HG03097 (cell line): ENCODE measurements around the gene CPE.
"Not testable (repeated sequence)": the region's sequence is repeated elsewhere in the genome, so short reads cannot be mapped to it uniquely, and the experiment has no call there.

ENCODE experiments used
- ATAC-seq: cut with Tn5 transposase; IDR thresholded peaks from one replicate; pipeline ENCODE4 v1.9.1; 2021; ENCODE audit not compliant: unreplicated experiment, low FRiP score

Gene CPE

DNA sequence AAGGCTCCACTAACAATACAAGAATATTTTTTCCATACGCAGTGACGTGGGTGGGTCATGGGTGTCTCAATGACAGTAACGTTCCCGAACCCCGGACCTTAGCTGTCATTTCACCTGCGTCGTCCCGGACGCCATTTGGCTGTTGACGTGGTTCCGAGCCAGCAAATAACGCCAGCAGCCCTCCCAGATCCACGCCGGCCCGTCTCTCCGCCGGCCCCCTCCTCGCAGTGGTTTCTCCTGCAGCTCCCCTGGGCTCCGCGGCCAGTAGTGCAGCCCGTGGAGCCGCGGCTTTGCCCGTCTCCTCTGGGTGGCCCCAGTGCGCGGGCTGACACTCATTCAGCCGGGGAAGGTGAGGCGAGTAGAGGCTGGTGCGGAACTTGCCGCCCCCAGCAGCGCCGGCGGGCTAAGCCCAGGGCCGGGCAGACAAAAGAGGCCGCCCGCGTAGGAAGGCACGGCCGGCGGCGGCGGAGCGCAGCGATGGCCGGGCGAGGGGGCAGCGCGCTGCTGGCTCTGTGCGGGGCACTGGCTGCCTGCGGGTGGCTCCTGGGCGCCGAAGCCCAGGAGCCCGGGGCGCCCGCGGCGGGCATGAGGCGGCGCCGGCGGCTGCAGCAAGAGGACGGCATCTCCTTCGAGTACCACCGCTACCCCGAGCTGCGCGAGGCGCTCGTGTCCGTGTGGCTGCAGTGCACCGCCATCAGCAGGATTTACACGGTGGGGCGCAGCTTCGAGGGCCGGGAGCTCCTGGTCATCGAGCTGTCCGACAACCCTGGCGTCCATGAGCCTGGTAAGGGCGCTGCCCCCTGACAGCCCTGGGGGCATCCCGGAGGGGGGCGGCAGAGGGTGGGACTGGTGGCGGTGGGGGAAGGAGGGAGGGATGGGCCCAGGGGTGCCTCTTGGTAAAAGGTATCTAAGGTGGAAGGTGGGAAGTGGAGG lies at the start of gene CPE:
TSS of gene CPE (plus strand) at position 264 of the 933 bp plus-strand sequence. CDS start at position 478, 214 bp downstream.
- ATAC-seq = peak; percentile 93

DNA sequence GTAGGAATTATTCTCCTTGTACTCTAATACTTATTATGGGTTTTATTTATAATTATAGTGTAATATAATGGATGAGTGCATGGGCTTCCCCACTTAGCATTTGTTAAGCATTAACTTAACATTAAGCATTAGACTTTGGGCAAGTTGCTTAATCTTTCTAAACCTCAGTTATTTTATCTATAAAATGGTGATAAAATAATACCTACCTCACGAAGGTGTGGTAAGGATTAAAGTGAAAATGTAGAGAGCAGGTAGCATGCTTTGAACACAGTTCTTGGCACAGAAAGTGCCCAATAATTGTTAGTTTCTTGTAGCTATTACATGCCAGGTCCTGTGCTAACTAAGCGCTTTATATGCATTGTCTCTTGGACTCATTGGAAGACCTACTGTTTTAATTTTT lies 48.7 kb upstream of the CPE start:
- no peak for ATAC-seq

DNA sequence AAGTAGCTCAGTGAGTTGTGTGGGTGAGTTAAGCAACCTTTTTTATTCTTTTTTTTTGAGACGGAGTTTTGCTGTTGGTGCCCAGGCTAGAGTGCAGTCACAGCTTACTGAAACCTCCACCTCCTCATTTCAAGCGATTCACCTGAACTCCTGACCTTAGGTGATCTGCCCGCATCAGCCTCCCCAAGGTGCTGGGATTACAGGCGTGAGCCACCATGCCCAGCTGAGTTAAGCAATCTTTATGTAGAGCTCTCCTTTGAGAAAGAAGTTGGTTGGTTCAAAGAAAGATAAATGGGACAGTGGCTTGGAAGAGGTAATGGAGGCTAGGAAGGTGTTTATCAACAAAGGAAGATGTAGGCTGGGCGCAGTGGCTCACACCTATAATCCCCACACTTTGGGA lies 48.1 kb upstream of the CPE start:
- no peak for ATAC-seq

DNA sequence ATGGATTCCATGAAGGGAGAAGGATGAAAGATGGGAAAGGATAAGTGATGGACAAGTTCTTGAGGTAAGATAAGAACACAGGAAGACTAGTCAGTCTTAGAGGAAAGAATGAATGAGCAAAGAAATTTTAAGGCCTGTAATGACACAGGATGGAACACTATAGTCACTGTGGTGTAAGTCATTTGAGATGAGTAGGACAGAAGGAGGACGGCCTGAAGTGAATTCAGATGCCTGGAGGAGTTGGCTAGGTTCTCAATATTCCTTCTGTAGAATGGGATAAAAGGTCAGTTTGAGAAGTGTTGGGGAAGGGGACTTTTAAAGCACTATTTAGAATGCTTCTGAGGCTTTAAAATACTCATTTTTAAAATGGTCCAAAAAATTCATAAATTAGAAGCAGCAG lies 47.4 kb upstream of the CPE start:
- ATAC-seq = no peak

DNA sequence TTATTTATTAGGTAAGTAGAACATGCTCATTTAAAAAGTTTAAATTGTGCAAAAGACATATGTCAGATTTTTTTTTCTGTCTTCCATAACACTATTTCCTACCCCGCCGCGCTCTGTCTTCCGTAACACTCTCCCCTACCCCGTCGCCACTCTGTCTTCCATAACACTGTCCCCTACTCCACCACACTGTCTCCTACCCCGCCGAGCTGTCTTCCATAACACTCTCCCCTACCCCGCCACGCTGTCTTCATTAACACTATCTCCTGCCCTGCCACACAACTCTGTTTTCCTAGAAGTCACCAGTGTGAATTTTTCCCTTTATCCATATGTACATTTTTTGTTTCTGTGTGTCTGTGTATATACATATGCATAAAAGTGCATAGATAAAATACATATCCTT lies 47.0 kb upstream of the CPE start:
- no peak for ATAC-seq

DNA sequence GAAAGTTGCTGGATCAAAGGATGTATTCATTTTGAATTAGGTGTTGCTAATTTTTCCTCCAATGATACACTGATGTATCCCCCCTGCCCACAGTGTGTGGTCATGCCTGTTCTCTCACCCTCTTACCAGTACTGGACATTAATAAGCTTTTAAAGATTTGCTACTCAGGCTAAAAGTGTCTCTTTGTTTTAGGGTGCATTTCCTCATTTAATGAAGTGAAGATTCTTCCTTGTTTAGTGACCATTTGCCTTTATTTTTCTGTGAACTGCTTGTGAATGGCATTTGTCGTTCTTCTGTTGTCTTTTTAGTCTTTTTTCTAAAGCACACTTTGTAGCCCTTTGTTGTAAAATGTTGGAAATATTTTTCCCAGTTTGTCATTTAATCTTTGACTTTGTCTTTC lies 46.3 kb upstream of the CPE start:
- no peak for ATAC-seq

DNA sequence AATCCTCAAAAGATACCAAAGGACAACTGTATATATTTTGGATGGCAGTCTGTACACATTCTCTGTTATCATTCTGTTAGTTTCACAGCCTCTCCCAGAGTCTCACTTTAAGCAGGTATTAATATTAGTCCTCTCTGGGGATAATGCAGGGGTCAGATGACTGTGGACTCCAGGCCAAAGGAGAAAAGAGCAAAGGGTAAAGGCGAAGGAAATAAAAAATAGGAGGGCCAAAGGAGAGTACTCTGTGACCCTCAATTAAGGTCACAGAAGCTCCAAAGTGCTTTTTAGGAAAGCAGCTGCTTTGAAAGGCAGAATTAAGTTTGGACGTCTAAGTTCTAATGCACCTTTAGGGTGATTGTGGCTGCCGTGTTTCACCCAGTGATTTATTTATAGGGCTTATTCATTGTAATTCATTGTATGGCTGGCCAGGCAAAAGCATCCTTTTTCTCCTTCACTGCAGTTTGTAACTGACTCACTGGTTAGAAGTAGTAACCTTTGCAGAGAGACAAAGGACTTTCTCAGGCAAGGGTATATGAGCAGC lies 43.6 kb upstream of the CPE start:
- ATAC-seq = no peak

DNA sequence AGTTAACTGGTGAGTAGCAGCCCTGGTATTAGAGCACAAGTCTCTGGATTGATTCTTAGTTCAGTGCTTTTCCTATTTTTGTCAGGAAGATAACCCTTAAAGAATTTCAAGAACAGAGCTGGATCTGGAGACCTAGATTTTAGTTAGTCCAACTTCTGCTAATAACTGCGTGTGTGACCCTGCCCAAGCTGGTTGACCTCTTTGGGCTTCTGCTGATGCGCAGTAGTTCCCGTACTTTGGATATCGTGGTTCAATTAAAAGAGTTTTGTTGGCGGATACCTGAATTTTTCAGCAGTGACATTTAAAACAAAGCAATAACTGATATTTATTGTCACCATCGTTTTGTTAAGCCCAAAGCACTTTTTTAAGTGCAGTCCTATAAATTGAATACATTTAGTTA lies 42.1 kb upstream of the CPE start:
- no peak for ATAC-seq

DNA sequence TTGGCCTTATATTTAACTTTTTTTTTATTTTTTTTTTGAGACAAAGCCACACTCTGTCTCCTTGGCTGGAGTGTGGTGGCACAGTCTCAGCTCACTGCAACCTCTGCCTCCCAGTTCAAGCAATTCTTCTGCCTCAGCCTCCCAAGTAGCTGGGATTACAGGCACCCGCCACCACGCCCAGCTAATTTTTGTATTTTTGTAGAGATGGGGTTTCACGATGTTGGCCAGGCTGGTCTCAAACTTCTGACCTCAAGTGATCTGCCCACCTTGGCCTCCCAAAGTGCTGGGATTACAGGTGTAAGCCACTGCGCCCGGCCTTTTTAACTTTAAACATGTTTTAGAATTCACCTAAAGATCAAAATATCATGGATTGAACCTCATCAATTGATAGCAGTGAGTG lies 36.5 kb upstream of the CPE start:
- ATAC-seq = not testable (repeated sequence)

DNA sequence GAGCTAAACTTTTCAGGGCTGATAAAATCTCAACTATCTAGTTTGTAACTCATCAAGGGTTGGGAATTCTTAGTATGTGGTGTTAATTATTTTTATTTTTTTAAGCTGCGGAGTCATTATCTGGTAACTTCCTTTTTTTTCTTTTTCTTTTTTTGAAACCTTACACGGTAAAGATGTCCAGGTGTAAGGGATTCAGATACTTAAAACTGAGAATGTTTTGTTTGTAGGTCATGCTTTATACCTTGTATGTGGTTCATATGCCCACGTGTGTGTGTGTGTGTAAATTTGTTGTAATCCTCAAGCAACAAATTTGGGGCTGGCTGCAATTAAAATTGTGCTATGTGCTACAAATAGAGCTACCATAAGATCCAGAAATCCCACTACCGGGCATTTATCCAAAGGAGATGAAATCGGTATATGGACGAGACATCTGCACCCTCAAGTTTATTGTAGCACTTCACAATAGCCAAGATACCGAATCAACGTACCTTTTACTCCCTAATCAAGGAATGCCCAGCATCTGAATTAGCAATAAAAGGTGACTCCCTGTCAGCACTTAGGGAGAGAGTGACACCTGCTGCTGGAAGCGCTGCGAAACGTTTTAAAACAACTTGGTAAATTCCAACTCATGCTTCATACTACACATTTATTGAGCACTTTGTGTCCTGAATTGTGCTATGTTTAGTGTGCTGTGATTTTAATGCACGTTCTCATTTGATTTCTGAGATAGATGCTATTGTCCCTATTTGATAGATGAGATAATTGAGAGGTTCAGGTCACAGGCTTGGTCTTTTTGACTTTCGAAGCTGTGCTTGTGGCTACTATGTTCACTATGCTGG lies 35.2 kb upstream of the CPE start:
- no peak for ATAC-seq

DNA sequence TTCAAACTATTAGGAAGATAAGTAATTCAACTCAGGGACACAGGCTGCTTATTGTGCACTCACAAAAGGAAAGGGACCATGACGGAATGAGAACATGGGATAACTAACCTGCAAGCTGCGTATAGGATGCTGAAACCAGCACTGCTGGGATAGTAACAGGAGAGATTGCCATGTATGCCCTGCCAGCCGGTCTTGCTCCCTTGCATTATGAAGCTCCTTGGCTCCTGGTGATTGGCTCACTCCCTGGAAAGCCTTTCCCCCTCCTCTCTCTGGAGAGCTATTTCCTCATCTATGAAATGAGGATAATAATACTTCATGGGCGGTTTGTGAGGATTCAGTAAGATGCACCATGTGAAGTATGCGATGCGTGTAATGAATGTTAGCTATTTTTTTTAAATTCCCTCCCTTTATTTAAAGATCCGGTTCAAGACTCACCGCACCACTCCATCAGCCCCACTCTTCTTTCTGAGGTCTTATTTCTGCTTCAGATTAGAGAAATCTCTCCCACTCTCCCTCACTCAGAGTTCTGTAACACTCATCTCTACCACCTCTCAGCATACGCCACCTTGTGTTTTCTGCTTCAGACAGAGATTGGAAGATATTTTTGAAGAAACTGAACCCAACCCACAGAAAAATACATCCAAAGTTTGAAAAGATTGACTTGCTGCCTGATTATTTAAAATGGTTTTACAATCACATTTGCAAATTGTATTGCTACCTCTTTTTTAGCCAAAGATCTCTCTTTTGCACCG lies 33.0 kb upstream of the CPE start:
- ATAC-seq = no peak

DNA sequence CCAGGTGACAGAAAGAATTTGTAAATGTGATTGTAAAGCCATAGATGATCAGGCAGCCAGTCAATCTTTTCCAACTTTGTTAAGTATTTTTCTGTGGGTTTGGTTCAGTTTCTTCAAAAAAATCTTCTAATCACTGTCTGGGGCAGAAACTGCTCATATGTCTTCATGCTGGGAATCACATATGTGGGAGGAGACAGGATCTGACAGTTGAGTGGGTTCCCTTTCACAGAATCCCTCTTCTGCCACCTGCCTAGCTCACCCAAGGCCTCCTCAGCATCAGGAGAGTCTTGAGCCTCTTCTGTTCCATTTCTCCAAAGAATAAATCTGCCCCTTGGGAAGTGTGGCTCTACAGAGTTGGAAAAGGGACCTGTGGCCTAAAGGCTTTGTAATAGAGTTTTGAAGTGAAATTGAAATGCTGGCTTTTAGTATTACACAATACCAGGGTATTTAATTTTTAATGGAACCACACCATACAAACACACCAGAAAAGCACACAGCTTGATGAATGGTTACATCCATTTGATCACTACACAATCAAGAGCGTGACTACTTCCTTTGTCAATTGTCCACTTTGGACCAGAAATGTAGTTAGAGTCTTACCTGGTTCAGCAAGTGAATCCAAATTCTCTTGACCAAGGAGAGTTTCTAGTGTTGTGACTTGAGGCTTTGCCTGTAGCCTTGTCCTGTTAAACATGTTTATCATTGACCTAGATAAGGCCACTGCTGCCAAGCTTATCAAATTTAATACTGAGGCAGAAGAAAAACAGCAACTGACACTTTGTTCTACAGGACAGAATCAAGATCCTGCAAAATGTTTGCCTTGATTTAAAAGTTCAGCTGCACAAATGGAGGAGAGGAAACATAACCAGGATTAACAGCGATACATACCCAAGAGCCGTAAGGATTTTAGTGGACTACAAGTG lies 30.9 kb upstream of the CPE start:
- no peak for ATAC-seq

DNA sequence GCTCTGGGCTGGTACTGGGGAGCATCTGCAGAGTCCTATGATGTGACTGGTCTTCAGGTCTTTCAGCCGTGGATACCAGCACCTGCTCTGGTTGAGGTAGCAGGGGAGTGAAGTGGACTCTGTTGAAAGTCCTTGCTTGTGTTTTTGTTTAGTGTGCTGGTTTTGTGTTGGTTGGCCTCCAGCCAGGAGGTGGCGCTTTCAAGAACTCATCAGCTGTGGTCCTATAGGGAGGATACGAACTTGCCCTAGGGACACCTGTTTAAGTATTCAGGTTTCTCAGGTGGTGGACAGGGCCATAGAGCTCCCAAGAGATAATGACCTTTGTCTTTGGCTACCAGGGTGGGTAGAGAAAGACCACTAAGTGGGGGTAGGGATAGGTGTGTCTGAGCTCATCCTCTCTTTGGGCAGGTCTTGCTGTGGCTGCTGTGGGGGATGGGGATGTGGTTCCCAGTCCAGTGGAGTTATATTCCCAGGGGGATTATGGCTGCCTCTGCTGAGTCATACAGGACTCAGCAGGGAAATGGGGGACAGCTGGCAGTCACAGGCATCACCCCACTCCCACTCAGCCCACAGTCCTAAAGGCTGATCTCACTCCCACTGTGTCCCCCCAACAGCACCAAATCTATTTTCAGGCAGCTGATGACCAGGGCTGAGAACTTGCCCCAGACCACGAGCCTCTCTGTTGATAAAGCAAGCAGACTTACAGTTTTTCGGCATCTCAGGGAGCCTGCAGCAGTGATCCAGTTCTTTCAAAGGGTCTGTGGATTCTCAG lies 27.3 kb upstream of the CPE start:
- ATAC-seq = no peak

DNA sequence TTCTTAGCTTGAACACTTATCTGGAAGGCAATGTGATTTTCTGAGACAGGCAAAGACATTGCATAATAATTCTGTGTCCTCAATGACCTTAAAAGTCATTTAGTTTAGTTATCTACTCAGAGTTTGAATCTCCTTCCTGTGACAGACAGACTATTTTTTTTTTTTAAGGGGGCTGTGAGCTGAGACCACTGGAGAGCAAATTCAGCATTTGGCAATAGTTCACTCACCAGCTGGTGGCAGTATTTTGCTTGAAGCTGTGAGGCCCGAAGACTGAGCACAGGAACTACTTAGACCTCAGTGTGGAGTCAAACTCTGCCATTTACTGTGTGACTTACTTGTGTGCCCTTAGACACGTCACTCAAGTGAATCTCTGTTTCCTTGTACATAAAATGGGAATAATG lies 22.9 kb upstream of the CPE start:
- no peak for ATAC-seq

DNA sequence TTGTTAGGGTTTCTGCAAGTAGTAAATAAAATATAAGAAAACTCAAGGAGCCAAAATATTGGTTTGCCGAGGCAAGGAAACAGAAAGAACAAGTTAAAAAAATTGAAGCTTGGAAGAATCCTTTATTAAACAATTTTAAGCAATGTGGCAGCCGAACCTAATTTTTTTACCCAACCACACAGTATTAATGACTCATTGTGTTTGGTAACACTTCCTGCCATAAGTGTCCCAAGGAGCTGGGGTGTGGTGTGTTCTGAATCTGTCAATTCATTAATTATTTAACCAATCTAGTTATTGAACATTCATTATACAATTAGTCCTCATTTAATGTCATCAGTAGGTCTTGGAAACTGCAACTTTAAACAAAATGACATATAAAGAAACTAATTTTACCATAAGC lies 19.3 kb upstream of the CPE start:
- ATAC-seq = no peak

DNA sequence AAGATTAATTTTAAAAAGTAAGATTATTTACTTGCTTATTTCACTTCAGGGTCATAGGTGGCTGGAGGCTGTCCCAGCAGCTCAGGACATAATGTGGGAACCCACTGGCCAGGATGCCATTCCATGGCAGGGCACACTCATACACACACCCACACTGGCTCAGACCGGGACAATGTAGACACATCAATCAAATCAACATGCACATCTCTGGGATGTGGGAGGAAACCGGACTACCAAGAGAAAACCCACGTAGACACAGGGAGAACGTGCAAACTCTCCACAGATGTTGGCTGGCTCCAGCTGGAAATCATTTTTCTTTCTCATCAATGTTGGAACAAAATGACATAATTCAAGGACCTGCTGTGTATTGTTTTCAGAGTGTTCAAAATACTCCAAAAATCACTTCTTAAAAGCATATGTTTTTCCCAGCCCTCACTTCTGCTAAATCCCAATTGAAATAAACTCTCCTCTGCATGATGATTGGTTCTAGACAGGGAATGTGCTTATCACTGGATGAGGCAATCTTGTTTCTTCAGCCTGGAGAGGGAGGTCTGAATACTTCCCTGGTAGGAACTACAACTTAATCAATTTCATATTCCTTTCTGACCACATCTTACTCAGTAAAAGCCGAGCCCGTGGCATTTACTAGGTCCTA lies 18.6 kb upstream of the CPE start:
- no peak for ATAC-seq

DNA sequence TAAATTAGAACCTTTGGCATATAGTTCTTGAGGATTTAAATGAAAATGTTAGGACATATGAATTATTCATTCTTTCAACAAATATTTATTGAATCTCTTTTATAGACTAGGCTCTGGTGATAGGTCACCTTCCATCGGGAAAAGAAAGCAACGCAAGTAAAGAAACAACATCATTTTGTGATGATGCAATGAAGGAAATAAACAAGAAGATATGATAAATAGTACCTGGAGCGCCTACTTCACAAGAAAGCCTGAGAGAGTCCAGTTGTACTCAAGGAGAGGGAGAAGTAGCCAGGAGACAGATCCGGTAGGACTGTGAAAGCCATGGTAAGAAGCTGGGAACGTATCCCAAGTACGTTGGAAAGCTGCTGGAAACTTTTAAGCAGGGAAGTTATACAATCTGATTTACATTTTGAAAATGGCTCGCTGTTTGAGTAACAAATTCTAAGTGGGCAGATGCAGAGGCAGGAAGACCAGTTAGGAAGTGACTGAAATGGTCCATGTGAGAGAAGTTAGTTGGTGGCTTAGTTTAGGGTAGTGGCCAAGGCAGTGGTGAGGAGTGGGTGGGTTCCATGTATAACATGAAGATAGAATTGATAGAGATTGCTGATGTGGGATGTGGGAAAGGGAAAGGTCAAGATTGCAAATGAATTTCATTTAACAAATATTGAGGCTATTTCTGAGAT lies 17.7 kb upstream of the CPE start:
- ATAC-seq = no peak

DNA sequence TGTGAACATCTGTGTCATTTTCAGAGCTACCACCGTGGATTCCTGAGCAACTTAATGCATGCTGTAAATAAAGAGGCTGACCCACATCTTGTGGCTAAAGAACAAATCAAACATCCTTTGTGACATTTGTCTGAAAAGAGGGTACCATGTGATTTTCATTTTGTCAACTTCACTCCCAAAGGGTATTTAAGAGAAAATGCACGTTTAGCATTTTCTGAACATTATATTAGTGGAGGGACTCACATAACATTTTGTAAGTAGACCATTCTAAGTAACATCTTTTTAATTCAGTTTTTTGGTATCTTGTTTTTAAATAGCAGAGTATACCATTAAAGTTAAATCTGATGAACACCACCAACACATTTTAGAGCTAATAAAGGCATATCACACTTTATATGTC lies 17.0 kb upstream of the CPE start:
- ATAC-seq = no peak
